OCI-LY3 (cell line): ENCODE measurements around the gene TMPRSS5.

ENCODE experiments used
- H2AFZ ChIP-seq: fragments of 200-600, 300-600 bp; shearing (Covaris generic); 2 replicates; pipeline ENCODE4 v1.6.0; 2014; ENCODE audit warnings: antibody characterized with exemption, low read depth, low read length
- H3K27ac ChIP-seq: fragments of 200-600, 300-600 bp; sonication (generic); 2 replicates; pipeline ENCODE4 v1.5.1; 2014; ENCODE audit warnings: mild to moderate bottlenecking, low read length, moderate library complexity, mixed read lengths
- H3K27me3 ChIP-seq: fragments of 200-600, 300-600 bp; sonication (generic); 2 replicates; pipeline ENCODE4 v1.6.1; 2014; ENCODE audit warnings: low read depth, low read length, mixed read lengths
- H3K36me3 ChIP-seq: fragments of 200-600, 300-600 bp; sonication (generic); replicated peaks from 2 replicates; pipeline ENCODE3; 2014; ENCODE audit warnings: low read depth, low read length, mixed read lengths
- H3K4me1 ChIP-seq: fragments of 300-600, 200-600 bp; sonication (generic); 2 replicates; pipeline ENCODE4 v1.6.1; 2014; ENCODE audit warnings: low read length, mixed read lengths
- H3K4me2 ChIP-seq: fragments of 200-600, 300-600 bp; sonication (generic); 2 replicates; pipeline ENCODE4 v1.6.1; 2014; ENCODE audit warnings: low read length, mixed read lengths
- H3K4me3 ChIP-seq: fragments of 300-600, 200-600 bp; sonication (generic); 2 replicates; pipeline ENCODE4 v1.5.1; 2014; ENCODE audit warnings: antibody characterized with exemption, mild to moderate bottlenecking, low read length, moderate library complexity
- H3K79me2 ChIP-seq: fragments of 300-600, 200-600 bp; shearing (Covaris generic); 2 replicates; pipeline ENCODE4 v1.6.1; 2014; ENCODE audit warnings: mild to moderate bottlenecking, low read length, mixed read lengths
- H3K9ac ChIP-seq: fragments of 300-600, 200-600 bp; shearing (Covaris generic); 2 replicates; pipeline ENCODE4 v1.6.0; 2014; ENCODE audit warnings: mild to moderate bottlenecking, low read length, moderate library complexity
- H3K9me3 ChIP-seq: fragments of 200-600, 300-600 bp; shearing (Covaris generic); 2 replicates; pipeline ENCODE4 v1.6.1; 2014; ENCODE audit warnings: low read length, mixed read lengths; ENCODE audit not compliant: insufficient read depth
- H4K20me1 ChIP-seq: fragments of 200-600, 300-600 bp; sonication (generic); 2 replicates; pipeline ENCODE4 v1.6.1; 2016; ENCODE audit warnings: low read length, mixed read lengths; ENCODE audit not compliant: insufficient read depth
- EZH2phosphoT487 ChIP-seq: fragments of 200-600 bp; shearing (Covaris generic); IDR thresholded peaks from 2 replicates; pipeline ENCODE4 v1.6.1; 2018; ENCODE audit warnings: antibody characterized with exemption, mixed run types, low read depth
- TF ChIP-seq, protein P1 (sequence below): fragments of 200-600, 300-600 bp; sonication (generic); IDR thresholded peaks from 2 replicates; pipeline ENCODE4 v1.5.1; 2014; ENCODE audit warnings: antibody characterized with exemption, low read length, low read depth

The TMPRSS5 gene

DNA sequence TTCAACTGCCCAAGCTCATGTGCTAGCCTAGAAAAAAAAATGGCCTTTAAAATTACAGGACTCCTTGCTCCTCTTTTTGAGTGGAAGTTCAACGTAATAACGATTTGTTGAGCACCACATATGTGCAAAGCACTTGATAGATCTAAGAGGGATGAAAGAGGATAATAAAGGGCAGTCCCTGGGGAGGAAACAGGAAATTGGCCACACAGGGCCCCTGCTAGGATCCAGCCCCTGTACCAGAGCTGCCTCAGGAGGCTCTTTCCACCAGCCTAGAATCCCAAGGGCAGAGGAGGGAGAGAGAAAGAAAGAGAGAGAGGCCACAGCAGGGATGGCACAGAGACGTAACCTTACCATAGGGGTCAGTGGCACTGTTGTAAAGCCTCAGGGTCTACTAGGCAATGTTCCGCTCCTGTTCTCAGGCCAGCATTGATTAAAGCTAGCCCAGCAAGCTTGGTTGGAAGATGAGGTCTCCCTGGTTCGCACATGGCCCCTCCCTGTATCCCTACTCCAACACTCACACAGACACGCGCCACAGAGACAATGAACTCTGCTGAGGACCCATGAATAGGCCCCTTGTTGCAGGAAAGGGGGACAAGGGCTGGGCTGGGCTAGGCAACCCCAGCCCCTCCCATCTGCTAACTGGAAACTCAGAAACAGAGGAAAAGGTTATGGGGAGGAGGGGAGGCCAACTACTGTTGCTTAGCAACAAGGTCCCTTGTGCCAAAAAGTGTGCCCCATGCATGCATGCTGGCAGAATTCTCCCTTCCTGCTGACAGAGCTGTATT is at the start of gene TMPRSS5:
Gene TMPRSS5, minus strand, starts transcription at position 438 of the 785 bp plus-strand sequence. Its CDS starts 84 bp downstream, at position 354.
- Histone ChIP-seq H3K9me3 (no peaks in the 10 kb centered on the region), H3K4me1 (no peaks in the 10 kb centered on the region), H2AFZ (no peak within 1 kb of the TSS), H3K27ac (no peak within 1 kb of the TSS), H3K4me3 (no peak within 1 kb of the TSS), H3K4me2 (no peak within 1 kb of the TSS), H3K36me3 (no peaks in the 10 kb centered on the region), H3K79me2 (no peaks in the 10 kb centered on the region), H3K27me3 (no peaks in the 10 kb centered on the region), H4K20me1 (no peaks in the 10 kb centered on the region), H3K9ac (no peak within 1 kb of the TSS)
- TF ChIP-seq, protein P1, sequence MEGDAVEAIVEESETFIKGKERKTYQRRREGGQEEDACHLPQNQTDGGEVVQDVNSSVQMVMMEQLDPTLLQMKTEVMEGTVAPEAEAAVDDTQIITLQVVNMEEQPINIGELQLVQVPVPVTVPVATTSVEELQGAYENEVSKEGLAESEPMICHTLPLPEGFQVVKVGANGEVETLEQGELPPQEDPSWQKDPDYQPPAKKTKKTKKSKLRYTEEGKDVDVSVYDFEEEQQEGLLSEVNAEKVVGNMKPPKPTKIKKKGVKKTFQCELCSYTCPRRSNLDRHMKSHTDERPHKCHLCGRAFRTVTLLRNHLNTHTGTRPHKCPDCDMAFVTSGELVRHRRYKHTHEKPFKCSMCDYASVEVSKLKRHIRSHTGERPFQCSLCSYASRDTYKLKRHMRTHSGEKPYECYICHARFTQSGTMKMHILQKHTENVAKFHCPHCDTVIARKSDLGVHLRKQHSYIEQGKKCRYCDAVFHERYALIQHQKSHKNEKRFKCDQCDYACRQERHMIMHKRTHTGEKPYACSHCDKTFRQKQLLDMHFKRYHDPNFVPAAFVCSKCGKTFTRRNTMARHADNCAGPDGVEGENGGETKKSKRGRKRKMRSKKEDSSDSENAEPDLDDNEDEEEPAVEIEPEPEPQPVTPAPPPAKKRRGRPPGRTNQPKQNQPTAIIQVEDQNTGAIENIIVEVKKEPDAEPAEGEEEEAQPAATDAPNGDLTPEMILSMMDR, result no peak
- TF ChIP-seq EZH2phosphoT487, result no peak

- H3K27me3 ChIP-seq, result no peaks in the 10 kb centered on the region
- no peaks in the 10 kb centered on the region for H3K79me2 ChIP-seq
- no peak overlapping the region for H3K4me3 ChIP-seq
- peaks cover 28% of the 10 kb centered on the region for H3K36me3 ChIP-seq
- no peak overlapping the region for H3K27ac ChIP-seq
- no peak for TF ChIP-seq EZH2phosphoT487
- TF ChIP-seq, protein P1, result no peak
- no peaks in the 10 kb centered on the region for H4K20me1 ChIP-seq
- H3K9ac ChIP-seq, result no peak overlapping the region
- no peaks in the 10 kb centered on the region for H3K9me3 ChIP-seq
- H3K4me1 ChIP-seq, result no peaks in the 10 kb centered on the region
- H2AFZ ChIP-seq, result no peak overlapping the region
- H3K4me2 ChIP-seq, result no peak overlapping the region
These were observed 46.8 kb upstream of the TMPRSS5 start for GRCh38 chr11:113752932-113753331.

DNA sequence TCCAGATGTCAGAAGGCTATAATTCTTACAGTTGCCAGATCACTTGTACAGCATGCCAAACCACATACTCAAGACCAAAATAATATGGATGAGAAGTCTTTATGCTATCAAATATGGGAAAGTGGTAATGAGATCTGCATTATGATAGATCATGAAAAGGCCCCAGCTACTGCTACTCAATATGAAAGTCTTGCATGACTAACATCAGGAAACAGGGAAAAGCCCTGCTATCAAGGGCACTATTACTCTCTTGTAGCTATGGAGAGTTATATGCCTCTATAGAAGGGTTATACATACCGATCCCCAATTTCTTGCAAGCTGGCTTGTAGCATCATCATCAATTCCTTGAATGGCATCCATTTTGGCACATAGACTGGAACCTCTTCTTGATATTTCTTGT is 30.2 kb upstream of the TMPRSS5 start:
- peaks cover 40% of the 10 kb centered on the region for H3K36me3 ChIP-seq
- no peak overlapping the region for H3K4me3 ChIP-seq
- H4K20me1 ChIP-seq, result no peaks in the 10 kb centered on the region
- H3K9ac ChIP-seq, result no peak overlapping the region
- no peak overlapping the region for H3K4me2 ChIP-seq
- H3K79me2 ChIP-seq, result no peaks in the 10 kb centered on the region
- no peaks in the 10 kb centered on the region for H3K27me3 ChIP-seq
- no peak for TF ChIP-seq EZH2phosphoT487
- H2AFZ ChIP-seq, result no peak overlapping the region
- H3K27ac ChIP-seq, result no peak overlapping the region
- no peaks in the 10 kb centered on the region for H3K9me3 ChIP-seq
- H3K4me1 ChIP-seq, result no peaks in the 10 kb centered on the region

DNA sequence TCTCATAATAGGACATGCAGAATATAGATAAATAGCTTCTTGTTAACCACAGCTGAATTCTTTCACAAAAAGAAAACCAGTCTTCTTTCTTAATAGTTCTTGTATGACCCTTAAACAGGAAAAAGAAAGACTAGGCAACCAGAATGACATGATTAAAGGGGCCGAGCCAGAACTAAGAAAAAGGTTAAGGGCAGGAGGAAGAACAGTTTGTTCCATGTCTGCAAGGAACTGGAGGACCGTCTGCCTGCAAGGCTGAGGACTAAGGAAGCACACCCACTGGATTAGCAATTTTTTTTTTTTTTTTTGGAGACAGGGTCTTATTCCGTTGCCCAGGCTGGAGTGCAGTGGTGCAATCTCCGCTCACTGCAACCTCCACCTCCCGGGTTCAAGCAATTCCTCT is 26.0 kb upstream of the TMPRSS5 start:
- Histone ChIP-seq H3K36me3 (peaks cover 20% of the 10 kb centered on the region), H2AFZ (no peak overlapping the region), H3K9me3 (no peaks in the 10 kb centered on the region), H3K4me2 (no peak overlapping the region), H3K27me3 (no peaks in the 10 kb centered on the region), H3K79me2 (no peaks in the 10 kb centered on the region), H3K4me3 (no peak overlapping the region), H4K20me1 (no peaks in the 10 kb centered on the region), H3K4me1 (no peaks in the 10 kb centered on the region), H3K27ac (no peak overlapping the region), H3K9ac (no peak overlapping the region)
- TF ChIP-seq, protein P1, result no peak
- no peak for TF ChIP-seq EZH2phosphoT487
